Measurements from ENCODE around the gene SCN1A.
"Not testable (repeated sequence)": the region's sequence is repeated elsewhere in the genome, so short reads cannot be mapped to it uniquely, and the experiment has no call there.

Gene SCN1A

DNA sequence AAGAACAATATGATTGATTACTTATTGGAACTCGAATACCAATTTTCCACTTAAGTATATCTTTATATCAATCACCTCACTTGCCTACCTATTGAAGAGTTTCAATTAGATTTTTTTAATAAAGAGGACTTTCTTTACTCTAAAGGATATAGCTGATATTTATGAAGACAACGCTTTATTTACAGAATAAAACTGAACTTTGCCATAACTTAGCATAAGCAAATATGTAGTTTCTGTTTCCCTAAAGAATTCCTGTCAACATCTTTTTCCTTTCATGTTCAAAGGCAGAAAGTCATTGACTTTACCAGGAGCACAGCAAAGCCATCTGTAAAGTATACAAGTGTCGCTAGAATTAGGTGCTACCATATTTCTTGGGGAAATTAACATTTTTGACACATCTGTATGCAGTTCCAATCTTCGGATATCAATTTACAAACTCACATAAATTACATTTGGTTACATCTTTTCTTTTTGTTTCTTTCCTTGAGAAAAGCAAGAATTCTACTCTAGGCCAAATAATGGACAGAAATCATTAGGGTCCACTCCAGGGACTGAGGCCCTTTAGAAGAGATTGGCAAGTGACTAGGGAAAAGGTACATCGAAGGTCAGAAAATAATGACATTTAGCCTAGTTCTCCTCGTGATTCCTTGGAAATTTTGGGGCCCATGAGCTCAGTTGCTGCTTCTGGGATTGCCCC is 7.5 kb upstream of the SCN1A start:
- no peak for DNase-seq

DNA sequence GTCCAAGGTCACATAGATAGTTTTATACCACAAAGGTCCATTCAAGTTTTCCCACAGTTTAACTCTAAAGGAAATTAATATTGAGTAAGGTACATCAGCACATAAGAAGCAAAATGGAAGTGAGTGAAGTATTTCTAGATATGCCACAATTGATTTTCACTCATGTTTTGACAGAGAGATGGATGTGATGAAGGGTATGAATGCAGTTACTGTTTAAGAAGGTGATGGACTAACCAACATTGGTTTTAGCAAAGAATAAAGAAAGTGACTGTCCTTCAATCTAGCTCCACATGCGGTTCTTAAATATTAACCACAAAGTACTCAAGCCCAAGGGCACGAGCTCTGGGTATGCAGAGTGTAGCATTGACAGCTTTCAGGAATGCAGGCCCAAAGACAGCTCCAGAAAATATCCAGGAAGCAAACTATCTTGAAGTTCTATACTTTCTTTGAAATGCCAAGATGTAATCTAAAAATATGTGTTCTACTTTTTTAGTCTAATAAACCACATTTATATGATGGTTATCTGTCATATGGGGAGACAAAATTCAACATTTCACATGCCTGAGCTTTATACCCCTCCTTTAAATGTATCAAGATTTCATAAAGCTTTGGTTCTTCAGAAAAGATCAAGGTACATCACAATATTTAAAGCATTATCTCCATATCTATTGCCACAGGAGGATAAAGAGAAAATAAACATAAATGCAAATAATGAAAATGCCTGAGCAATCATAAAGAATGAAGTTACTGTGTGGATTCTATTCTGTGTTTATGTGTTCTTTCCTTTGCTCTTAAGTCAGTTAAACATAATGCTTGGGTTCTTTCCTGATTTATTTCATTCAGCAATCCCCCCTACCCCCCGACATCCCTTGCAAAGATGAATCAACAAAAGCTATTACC is 6.7 kb upstream of the SCN1A start:
- no peak for DNase-seq

DNA sequence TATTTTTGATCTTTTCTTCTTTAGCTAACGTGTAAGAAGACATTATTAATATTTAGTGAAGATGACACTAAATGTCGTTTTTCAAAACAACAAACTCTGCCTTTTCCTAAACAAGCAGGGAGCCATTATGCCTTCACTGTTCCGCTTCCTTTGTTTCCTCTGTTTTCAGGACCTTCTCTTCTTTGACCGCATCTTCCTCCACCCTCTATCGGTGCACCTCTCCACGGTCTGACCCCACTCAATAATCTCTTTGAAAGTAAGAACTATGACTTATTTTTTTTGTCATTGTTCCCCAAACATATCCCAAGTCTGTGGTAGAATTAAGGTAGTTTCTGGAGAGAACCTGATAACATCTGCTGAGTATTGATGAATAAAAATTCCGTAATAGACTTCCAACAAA is 5.8 kb upstream of the SCN1A start:
- no peak for DNase-seq

DNA sequence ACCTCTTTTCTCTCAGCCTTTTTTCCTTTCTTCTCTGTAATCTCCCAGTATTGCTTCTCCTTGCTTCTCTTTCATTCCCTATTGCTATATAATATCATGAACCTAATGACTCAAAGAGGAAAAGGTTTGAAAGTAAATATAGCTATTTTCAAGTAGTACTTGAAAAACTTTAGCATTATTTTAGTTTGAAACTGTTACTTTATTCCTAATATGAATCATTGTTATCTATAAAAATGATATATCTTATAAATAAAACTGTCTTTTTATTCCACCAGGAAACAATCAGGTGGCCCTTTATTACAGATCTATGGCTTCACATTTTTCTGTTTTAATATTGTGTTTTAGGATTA is 311 bp upstream of the SCN1A start:
- no peak for DNase-seq

DNA sequence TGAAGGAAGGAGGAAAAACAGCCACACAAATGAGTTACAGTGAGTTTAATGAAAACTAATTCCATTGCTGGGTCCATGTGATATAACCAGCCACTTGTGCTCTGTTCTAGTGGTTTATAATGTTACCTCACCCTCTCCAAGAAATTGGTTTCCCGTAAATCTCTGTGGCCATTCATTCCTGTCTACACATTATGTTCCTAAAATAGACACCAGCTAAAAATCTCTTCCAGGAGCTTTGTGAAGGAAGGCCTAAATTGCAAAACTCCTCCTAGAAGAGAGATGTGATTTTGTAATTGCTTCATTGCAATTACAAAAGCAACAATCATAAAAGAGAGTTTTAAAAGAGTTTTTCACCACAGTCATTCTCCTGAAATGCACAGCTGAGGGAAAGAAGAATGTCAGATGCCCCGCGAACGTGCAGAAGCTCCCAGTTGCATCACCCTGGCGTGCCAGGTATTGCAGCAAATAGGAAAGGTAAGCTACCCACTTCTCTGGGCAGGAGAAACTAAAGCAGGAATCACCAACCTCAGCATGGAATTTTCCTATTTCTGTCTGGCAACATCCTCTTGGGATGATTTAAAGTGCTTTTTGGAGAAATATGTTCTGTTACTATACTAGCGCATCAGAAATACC is 1.7 kb downstream of the SCN1A start:
- no peak for DNase-seq

DNA sequence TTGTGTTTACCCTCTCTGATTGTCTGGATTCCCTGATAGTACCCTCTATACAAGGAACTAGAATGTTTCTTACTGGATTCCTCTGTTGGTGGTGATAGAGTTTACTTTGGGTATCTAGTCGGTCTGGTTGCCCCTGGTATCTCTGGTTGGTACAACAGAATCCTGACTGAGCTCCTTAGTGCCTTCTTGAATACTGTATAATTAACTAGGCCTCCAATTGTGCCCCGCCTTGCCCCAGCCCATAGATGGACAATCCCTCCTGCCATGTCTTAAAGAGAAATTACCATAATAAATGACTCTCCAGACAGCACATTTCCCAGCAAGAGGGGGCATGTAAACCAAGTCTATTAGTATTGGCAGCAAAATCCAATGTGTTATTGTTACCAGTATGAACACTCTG is 2.3 kb downstream of the SCN1A start:
- DNase-seq: no peak

DNA sequence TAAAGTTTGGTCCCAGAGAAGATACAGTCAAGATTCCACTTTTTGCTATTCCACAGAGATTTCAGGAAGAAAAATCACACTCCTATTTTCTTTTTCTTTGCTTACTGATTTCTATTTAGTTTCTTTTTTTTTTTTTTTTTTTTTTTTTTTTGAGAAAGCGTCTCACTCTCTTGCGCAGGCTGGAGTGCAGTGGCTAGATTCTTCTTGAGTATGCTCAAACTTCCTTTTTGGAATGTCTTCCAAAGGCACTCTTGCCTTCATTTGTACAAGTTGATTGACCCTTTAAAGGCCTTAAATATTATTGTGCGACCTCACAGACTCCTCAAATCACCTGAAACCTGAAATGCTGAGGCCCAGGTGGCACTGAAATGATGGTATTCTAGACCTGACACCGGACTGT is 9.6 kb downstream of the SCN1A start:
- DNase-seq: no peak

DNA sequence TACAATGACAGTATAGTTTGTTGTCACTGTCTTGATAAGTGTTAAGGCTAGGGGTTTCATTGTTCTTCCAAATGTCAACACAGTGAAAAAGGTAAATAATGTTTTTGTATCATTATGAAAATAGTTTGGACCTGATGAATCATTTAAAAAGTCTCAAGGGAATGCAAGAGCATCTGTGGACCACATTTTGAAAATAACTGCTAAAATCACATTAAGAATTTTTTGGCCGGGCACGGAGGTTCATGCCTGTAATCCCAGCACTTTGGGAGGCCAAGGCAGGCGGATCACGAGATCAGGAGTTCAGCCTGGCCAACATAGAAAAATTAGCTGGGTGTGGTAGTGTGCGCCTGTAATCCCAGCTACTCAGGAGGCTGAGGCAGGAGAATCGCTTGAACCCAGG is 10.3 kb downstream of the SCN1A start:
- DNase-seq: no peak

DNA sequence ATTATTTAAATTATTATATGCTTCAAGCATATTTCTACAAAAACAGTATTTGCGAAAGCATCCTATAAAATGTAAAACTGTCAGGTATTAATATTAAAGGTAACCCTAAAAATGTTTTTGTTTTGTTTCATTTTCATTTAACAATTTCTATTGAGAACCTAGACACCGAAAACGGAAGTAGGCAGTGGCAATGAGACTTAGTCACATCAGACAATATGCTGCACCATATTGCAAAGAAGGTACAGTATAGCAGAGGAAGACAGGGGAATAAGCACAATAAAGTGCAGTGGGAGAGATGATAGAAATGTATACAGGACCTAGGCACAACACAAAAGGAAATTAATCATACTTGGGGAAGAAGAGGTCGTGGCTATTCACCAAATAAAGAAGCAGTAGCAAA is 12.2 kb downstream of the SCN1A start:
- DNase-seq: no peak

DNA sequence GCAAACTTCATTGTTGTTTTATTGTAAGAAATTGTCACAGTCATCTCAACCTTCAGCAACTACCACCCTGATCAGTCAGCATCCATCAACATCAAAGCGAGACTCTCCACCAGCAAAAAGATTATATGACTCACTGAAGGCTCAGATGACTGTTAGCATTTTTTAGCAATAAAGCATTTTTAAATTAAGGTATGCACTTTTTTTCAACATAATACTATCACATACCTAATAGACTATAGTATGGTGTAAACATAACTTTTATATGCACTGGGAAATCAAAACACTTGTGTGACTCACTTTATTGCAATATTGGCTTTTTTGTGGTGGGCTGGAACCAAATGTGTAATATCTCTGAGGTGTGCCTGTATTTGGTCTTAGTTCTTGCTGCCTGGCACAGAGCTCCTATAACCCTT is 15.6 kb downstream of the SCN1A start:
- DNase-seq: no peak

DNA sequence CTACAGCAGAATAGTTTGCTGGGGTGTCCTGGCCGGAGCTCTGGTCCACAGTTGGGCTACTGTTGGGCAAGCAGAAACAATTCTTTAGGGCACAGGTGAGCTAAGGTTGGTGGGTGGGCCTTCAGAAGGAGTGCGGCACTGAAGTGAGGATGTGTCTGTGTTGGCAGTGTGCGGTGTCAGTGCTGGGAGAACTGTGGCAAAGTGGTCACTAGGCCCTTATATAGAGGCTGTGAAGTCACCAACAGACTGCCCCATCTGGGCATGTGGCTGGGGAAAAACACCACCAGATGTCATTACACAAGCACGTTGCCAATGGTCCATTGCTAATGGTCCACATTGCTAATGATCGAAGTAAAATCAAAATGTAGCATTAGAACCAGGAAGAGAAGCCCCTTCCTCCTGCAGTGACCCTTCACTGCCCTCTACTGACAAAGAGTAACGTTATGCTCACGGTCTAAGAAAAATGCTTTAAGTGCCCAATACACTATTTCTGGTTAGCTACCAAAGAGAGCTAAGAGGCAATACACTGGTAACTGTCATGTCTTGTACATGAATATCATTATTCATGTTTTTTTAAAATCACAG is 21.3 kb downstream of the SCN1A start:
- DNase-seq: no peak

DNA sequence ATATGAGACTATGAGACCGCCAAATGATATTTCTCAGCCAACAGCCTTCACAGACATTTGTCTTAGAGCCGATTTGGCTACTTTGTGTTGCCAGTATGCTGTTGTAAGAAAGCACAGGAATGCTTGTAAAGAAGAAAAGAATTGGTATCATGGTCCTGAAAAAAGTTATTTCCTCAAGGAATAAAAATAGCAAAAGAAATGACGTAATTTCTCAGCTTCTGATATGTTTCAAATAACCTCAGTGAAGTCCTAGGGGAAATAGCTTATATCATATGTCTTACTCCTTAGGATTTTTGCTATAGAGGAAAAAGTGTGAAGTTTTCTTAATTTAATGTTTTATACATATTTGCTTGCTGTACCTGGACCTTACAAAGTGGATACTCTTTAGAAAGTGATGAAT is 23.0 kb downstream of the SCN1A start:
- DNase-seq: no peak

DNA sequence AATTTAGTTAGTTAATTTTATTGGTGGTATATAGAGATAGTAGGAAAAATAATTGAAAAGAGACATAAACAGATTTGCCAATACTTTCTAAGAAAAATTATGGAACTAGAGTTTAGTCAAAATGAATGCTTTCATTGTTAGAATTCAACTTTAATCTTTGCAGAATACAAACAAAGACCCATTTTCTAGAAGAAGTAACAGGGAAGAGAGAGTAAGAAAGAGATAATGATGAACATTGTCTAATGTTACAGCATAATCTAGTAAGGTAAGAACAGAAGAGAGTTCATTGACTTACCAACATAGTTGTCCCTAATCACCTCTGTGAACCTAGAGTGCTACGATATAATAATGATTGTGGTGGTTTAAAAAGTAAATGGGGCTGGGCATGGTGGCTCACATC is 23.7 kb downstream of the SCN1A start:
- DNase-seq: no peak

DNA sequence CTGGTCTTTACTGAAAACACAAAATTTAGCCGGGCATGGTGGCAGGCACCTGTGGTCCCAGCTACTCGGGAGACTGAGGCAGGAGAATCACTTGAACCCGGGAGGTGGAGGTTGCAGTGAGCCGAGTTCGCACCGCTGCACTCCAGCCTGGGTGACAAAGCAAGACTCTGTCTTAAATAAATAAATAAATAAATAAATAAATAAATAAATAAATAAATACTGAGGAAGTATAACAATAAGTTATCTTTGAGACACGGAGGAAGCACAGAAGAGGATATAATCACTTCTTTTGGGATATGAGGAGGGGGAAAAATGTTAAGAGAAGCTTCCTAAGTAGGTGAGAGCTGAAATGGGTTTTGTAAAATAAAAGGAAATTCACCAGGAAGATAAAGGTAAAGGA is 24.5 kb downstream of the SCN1A start:
- DNase-seq: not testable (repeated sequence)

DNA sequence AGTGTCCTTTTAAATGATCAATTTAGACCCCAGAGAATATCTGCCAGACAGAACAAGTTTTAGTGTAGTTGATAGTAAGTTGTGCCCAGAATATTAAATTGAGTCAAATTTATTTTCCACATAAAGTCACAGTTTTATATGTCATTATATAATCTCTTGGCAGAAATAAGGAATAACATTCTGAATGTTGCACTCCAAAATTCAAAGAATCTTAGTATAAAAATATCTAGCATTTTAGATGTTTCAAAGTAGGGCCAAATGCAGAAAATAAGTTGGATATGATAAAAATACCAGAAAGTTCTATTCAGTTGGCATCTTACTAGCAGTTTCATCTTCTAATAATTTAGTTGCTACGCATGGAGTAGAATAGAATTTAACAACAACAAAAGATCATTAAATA is 33.5 kb downstream of the SCN1A start:
- no peak for DNase-seq

DNA sequence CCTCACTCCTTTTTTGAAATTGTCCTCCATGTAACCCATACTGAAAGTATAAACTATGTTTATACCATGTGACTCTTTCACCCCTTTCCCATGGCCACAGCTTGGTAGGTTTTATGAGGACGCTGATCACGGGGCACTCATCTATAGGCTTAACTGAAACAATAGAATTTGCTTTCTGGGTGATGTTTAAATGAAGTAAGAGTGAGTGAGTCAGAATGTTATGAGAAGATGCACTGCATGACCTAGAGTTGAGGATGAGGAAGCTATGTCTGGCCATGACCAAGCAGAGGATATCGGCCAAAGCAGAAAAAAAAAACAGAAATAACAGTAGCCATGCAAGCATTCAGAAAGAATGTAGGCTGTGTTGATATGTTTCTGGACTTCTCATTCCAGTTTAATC is 34.9 kb downstream of the SCN1A start:
- DNase-seq: no peak

DNA sequence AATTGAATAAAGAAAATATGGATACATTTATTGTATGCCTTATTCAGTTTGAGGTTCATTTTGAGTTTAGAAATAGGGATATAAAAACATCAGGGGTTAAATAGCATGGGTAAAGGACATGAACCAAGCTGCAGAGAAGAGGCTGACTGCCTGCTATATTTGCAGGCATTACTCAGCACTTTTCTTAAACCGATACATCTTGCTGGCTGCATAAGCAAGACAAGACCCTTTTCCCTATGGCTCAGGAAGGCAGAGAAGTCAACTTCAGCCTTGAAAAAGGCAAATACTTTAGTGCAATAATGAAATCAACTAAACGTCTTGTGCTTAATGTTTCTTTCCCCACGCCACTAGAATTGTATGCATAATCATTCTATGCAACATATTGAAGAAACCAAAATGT is 36.4 kb downstream of the SCN1A start:
- DNase-seq: no peak

DNA sequence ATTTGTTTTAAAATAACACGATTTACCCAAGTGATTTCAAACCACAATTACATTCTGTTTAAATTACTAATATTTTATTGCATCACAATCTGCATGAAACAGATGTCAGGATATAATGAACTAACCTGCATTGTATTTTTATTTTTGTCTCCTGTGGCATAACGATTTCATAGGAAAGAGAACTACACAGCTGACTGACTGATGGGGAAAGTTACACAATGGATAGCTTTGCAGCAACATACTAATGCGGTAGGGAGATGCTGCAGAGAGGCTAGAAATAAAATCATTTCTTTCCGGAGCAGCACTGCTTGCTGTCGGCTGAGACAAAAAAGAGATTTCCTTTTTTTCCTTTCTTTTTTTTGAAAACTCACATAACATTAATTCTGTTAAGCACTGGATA is 36.9 kb downstream of the SCN1A start:
- no peak for DNase-seq

DNA sequence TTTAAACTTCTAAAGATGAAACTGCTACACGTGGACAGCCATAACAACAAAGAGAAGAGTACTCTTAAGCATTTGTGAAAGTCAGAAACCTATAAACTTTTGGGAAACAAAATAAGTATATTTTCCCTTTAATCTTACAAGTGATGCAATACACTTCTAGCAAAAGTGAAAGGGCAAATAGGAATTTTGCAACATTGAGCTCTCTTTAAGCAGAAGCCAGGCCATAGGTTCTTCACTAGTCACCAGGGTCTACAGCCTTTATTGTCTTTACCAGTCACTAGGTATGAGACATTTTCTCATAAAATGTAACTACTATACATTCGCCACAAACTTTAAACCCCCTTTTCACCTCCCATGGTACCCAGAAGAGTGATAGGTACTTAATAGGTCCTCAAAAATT is 37.5 kb downstream of the SCN1A start:
- no peak for DNase-seq

DNA sequence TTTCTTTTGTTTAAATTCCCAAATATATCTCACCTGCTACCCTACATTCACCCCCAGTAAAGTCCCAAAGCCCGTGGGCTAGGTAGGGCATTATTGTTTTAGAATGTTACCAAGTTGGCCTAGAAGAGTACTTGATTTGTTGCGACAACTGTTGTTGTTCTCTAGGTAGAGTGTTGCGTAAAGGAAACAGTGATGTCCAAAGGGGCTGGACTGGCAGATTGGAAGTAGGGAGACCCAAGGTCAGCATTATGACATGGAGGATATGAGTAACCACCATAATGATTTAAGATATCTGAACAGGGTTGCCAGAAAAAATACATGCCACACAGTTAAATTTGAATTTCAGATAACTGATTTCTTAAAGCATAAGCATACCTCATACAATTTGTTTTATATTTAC is 39.2 kb downstream of the SCN1A start:
- no peak for DNase-seq

DNA sequence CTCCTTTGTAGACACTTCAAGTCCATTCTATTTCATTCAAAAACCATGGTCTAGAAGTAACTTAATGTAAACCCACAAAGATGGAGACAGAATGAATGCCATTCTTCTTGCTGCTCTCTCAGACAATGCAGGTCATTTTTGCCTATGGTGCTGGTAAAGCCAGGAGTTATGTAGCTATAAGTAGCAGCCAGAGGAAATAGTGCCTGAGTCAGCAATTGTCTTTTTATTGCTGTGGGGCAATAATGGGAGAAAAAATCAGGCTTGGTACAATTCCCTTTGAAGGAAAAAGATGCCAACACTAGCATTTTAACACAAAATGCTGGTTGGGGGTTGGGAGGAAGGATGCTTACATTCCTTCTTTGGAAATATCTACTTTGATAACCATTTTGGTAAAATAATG is 43.5 kb downstream of the SCN1A start:
- DNase-seq: no peak

DNA sequence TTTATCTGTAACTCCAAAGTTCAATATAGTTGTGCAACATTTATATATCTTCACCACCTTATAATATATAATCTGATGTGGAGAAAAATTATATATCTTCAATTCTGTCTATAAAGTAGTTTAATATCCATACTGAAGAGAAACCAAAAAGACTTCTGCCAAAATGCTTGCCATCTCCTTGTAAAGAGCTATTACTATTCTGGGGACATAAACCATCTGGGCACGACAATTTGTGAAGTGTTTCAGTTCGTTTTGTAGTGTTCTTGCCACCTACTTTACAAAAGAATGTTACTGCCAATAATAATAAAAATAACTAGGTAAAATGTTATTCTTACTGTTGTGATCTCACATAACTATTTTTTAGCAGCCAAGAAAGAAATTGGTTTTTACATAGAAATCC is 45.1 kb downstream of the SCN1A start:
- DNase-seq: no peak

DNA sequence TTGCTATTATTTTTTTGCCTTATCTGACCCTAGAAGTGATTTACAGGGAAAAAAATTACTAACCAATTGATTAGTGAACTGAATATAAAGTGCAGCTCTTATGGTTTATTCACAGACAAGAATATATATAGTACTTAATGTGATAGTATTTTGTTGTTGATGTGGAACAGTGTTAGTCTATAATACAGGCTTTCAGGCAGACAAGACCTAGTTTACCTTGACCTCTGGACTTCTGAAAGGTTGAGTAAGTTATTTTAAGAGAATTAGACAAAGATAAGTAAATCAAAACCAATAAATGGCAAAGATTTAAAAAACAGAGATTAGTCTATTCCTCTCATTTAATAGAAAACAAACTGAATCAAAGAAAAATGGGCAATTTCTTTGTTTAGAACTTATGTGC is 46.0 kb downstream of the SCN1A start:
- no peak for DNase-seq

DNA sequence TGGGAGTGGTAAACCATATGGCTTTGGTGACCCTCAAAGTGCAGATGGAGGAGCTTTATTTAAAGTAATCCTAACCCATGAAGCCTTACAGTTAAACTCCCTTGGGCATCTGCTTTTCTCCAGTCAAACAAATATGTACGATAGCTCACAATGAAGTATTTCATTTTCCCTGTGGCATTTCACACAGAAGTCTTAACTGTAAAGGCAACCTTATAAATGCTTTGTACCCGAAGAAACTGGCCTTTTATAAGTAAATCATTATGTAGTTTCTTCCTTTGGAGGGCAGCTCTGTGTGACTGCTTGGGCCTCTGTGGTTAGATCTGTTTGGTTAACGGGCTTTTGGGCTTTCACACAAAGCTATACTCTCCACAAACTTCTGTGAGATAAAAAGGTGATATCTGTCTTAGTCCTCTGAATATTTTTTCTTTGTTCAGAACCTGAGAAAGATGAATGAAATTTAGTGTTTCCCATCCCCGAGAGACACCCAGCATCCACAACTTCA is 46.6 kb downstream of the SCN1A start:
- no peak for DNase-seq
